ENCODE data around the gene LIN9. TPM values are rescaled to one million over a fixed set of nuclear protein-coding genes. Genes with fewer than 3 reads are reported as not detected.

The LIN9 gene
- total and polyA plus RNA-seq, 2 of the 13 experiments (the other 11 are each of a cell fraction or from before 2014, with no cell fraction given), result 3.0 to 10.0 TPM

GRCh38 chr1:226353698-226354525, 44.9 kb upstream of the LIN9 start:
- H3K27ac ChIP-seq (ENCODE audit: extremely low read length, insufficient read depth, low read length), result no peak overlapping the region
- H3K27me3 ChIP-seq (ENCODE audit: control insufficient read depth in 1 of 2, insufficient read depth in 2 of 2, low read length in 2 of 2), result no peaks in the 10 kb centered on the region
- no peak overlapping the region for H3K9ac ChIP-seq (ENCODE audit: insufficient read depth, low read depth, low read length)
- CTCF ChIA-PET (ENCODE audit: low intra/inter-chr PET ratio, low total read pairs), result no interaction called here
- DNase-seq (ENCODE audit: low spot score) (no peak), ATAC-seq (no peak), FAIRE-seq (no peak)
- 70% methylated on average over 9 of the region's 15 CpGs for WGBS (ENCODE audit: low lambda C conversion rate)
- peaks cover 17% of the 10 kb centered on the region for H3K4me1 ChIP-seq (ENCODE audit: insufficient read depth, low read length)
- no peaks in the 10 kb centered on the region for H4K20me1 ChIP-seq (ENCODE audit: insufficient read depth, low read length)
- no peak overlapping the region for H2AFZ ChIP-seq (ENCODE audit: low read length)
- no TSS peak for BruUV-seq (replicated peaks)
- H3K79me2 ChIP-seq (ENCODE audit: insufficient read depth, low read length), result no peaks in the 10 kb centered on the region
- no peak overlapping the region for H3K4me3 ChIP-seq (replicated peaks in 1 of 3; ENCODE audit: insufficient read depth in 1 of 3, low read depth in 2 of 3, low read length in 3 of 3)
- H3K4me2 ChIP-seq (ENCODE audit: low read depth, low read length), result no peak overlapping the region
- intact Hi-C loops (cut with micrococcal nuclease; ENCODE audit: unreplicated experiment) (no loop called here), in situ Hi-C loops (cut with HindIII; ENCODE audit: extremely low pct_ligation_motif_present, low pct_unique_long_range_greater_than_20kb) (no loop called here)
- TF ChIP-seq HDAC2 (CRISPR knock-in tag; IDR thresholded peaks at IDR 0.05) (no peak), THYN1 (CRISPR knock-in tag; IDR thresholded peaks at IDR 0.05; ENCODE audit: borderline replicate concordance, low read depth) (no peak), FOXM1 (CRISPR knock-in tag; IDR thresholded peaks at IDR 0.05) (no peak), MAFG (CRISPR knock-in tag; IDR thresholded peaks at IDR 0.05) (no peak), ZBTB8A (CRISPR knock-in tag; IDR thresholded peaks at IDR 0.05; ENCODE audit: borderline replicate concordance, low read depth) (no peak), ZNF768 (CRISPR knock-in tag; IDR thresholded peaks at IDR 0.05) (no peak)
- H3K9me3 ChIP-seq (ENCODE audit: low read length), result no peaks in the 10 kb centered on the region
- POLR2A ChIA-PET, result no interaction called here
- no peaks in the 10 kb centered on the region; a peak in 1 of 5 replicates for H3K36me3 ChIP-seq (replicated peaks in 1 of 2; ENCODE audit: control insufficient read depth in 1 of 2, insufficient read depth in 2 of 2, low read length in 2 of 2)

- Histone ChIP-seq H3K36me3 (replicated peaks in 1 of 2; ENCODE audit: control insufficient read depth in 1 of 2, insufficient read depth in 2 of 2, low read length in 2 of 2) (no peaks in the 10 kb centered on the region), H3K4me3 (replicated peaks in 1 of 3; ENCODE audit: insufficient read depth in 1 of 3, low read depth in 2 of 3, low read length in 3 of 3) (no peak overlapping the region), H3K4me1 (ENCODE audit: insufficient read depth, low read length) (peaks cover 19% of the 10 kb centered on the region), H2AFZ (ENCODE audit: low read length) (no peak overlapping the region), H3K4me2 (ENCODE audit: low read depth, low read length) (no peak overlapping the region), H3K9ac (ENCODE audit: insufficient read depth, low read depth, low read length) (no peak overlapping the region), H3K79me2 (ENCODE audit: insufficient read depth, low read length) (no peaks in the 10 kb centered on the region), H4K20me1 (ENCODE audit: insufficient read depth, low read length) (no peaks in the 10 kb centered on the region), H3K27ac (ENCODE audit: extremely low read length, insufficient read depth, low read length) (no peak overlapping the region), H3K9me3 (ENCODE audit: low read length) (no peaks in the 10 kb centered on the region), H3K27me3 (ENCODE audit: control insufficient read depth in 1 of 2, insufficient read depth in 2 of 2, low read length in 2 of 2) (no peaks in the 10 kb centered on the region; a peak in 1 of 5 replicates)
- intact Hi-C loops (cut with micrococcal nuclease; ENCODE audit: unreplicated experiment) (no loop called here), in situ Hi-C loops (cut with HindIII; ENCODE audit: extremely low pct_ligation_motif_present, low pct_unique_long_range_greater_than_20kb) (no loop called here)
- no TSS peak for BruUV-seq (replicated peaks)
- DNase-seq (ENCODE audit: low spot score) (no peak), FAIRE-seq (no peak), ATAC-seq (no peak)
- 53% methylated on average over 3 of the region's 3 CpGs for WGBS (ENCODE audit: low lambda C conversion rate)
- ChIA-PET CTCF (ENCODE audit: low intra/inter-chr PET ratio, low total read pairs) (no interaction called here), POLR2A (no interaction called here)
- TF ChIP-seq ZNF720 (CRISPR knock-in tag; IDR thresholded peaks at IDR 0.05), result no peak
- no peak for TF ChIP-seq ZNF44 (CRISPR knock-in tag; IDR thresholded peaks at IDR 0.05)
- no peak for TF ChIP-seq RORA (CRISPR knock-in tag; IDR thresholded peaks at IDR 0.05)
- no peak for TF ChIP-seq RFXANK (CRISPR knock-in tag; IDR thresholded peaks at IDR 0.05)
- no peak for TF ChIP-seq RERE (CRISPR knock-in tag; IDR thresholded peaks at IDR 0.05; ENCODE audit: low read depth)
- no peak for TF ChIP-seq HCFC1 (IDR thresholded peaks at IDR 0.05; ENCODE audit: low read depth, low read length)
- no peak for TF ChIP-seq MIER2 (CRISPR knock-in tag; IDR thresholded peaks at IDR 0.05)
- TF ChIP-seq ZSCAN21 (CRISPR knock-in tag; IDR thresholded peaks at IDR 0.05; ENCODE audit: borderline replicate concordance), result no peak
- no peak for TF ChIP-seq ZNF782 (CRISPR knock-in tag; IDR thresholded peaks at IDR 0.05; ENCODE audit: borderline replicate concordance)
These were observed 42.7 kb upstream of the LIN9 start for GRCh38 chr1:226351709-226352108.
